Measurements from ENCODE around the gene CYBA.
A peak's percentile ranks its signal among the peaks of the same experiment; 100 is the strongest.
"Not testable (repeated sequence)": the region's sequence is repeated elsewhere in the genome, so short reads cannot be mapped to it uniquely, and the experiment has no call there.

The CYBA gene

GRCh38 chr16:88686062-88686438 lies 35.2 kb upstream of the CYBA start:
- no peak for DNase-seq

- peak; percentile 17 for DNase-seq
These were observed 34.6 kb upstream of the CYBA start for GRCh38 chr16:88685156-88686061.

GRCh38 chr16:88684569-88685155 lies 33.8 kb upstream of the CYBA start:
- no peak for DNase-seq

- DNase-seq: no peak
These were observed 31.0 kb upstream of the CYBA start for GRCh38 chr16:88681709-88682451.

- peak; percentile 54 for DNase-seq
These were observed 30.3 kb upstream of the CYBA start for GRCh38 chr16:88681084-88681680.

GRCh38 chr16:88680554-88681083 lies 29.8 kb upstream of the CYBA start:
- no peak for DNase-seq

GRCh38 chr16:88678224-88678979 lies 27.5 kb upstream of the CYBA start:
- DNase-seq: peak; percentile 28

- no peak for DNase-seq
These were observed 26.9 kb upstream of the CYBA start for GRCh38 chr16:88677721-88678120.

GRCh38 chr16:88676502-88677242 lies 25.8 kb upstream of the CYBA start:
- no peak for DNase-seq

GRCh38 chr16:88673716-88674379 lies 23.0 kb upstream of the CYBA start:
- no peak for DNase-seq

GRCh38 chr16:88672776-88673175 lies 21.9 kb upstream of the CYBA start:
- DNase-seq: peak; percentile 64

GRCh38 chr16:88671806-88672205 lies 21.0 kb upstream of the CYBA start:
- no peak for DNase-seq

- DNase-seq: peak; percentile 13
These were observed 19.1 kb upstream of the CYBA start for GRCh38 chr16:88669980-88670379.

- not testable (repeated sequence) for DNase-seq
These were observed 18.6 kb upstream of the CYBA start for GRCh38 chr16:88669493-88669892.

GRCh38 chr16:88667461-88667860 lies 16.6 kb upstream of the CYBA start:
- no peak for DNase-seq

- DNase-seq: no peak
These were observed 14.7 kb upstream of the CYBA start for GRCh38 chr16:88665570-88665969.

- no peak for DNase-seq
These were observed 14.3 kb upstream of the CYBA start for GRCh38 chr16:88665148-88665547.

GRCh38 chr16:88662843-88663606 lies 12.2 kb upstream of the CYBA start, which contains the start of gene MVD:
TSS of gene MVD (minus strand) at chr16:88663091. CDS start at chr16:88663080, 11 bp downstream.
- DNase-seq: peak; percentile 98

- no peak for DNase-seq
These were observed 11.5 kb upstream of the CYBA start for GRCh38 chr16:88662222-88662842.

- no peak for DNase-seq
These were observed 10.6 kb upstream of the CYBA start for GRCh38 chr16:88661468-88661867.
